Spleen (tissue), 11 donors: ENCODE measurements around the gene SYCP2L. TPM values are rescaled to one million over a fixed set of nuclear protein-coding genes. Genes with fewer than 3 reads are reported as not detected.

Experiments used
- DNase-seq: peaks from one replicate; pipeline ENCODE4 v3.0.0-alpha.2; 2020
- H3K27ac ChIP-seq, 8 donors: fragments of 200-600 bp; sonication (generic) in 7 of 8; 1 replicate in 4 of 8; 2 replicates in 4 of 8; pipeline versions ENCODE4 v1.5.0 to v1.8.0; 2016 to 2021; ENCODE audit warnings: inconsistent platforms in 4 of 8, mild to moderate bottlenecking in 4 of 8, moderate library complexity in 1 of 8
- H3K27me3 ChIP-seq, 7 donors: fragments of 200-600 bp; sonication (generic) in 6 of 7; replicated peaks in 1 of 7; 1 replicate in 4 of 7; 2 replicates in 3 of 7; pipeline versions ENCODE4 v1.5.0 to v1.8.0; 2016 to 2021; ENCODE audit warnings: inconsistent platforms in 3 of 7, mild to moderate bottlenecking in 1 of 7
- H3K36me3 ChIP-seq, 6 donors: fragments of 200-600 bp; sonication (generic) in 5 of 6; 1 replicate in 4 of 6; 2 replicates in 2 of 6; pipeline versions ENCODE4 v1.5.0 to v1.8.0; 2016 to 2021; ENCODE audit warnings: inconsistent platforms in 2 of 6
- H3K4me1 ChIP-seq, 6 donors: fragments of 200-600 bp; sonication (generic) in 5 of 6; 1 replicate in 3 of 6; 2 replicates in 3 of 6; pipeline versions ENCODE4 v1.5.0 to v1.8.0; 2016 to 2021; ENCODE audit warnings: inconsistent platforms in 3 of 6
- H3K4me3 ChIP-seq, 8 donors: fragments of 200-600 bp; sonication (generic) in 7 of 8; 1 replicate in 4 of 8; 2 replicates in 4 of 8; pipeline versions ENCODE4 v1.5.0 to v1.8.0; 2016 to 2021; ENCODE audit warnings: inconsistent platforms in 4 of 8, mild to moderate bottlenecking in 4 of 8, moderate library complexity in 2 of 8
- H3K9me3 ChIP-seq, 8 donors: fragments of 200-600 bp; sonication (generic) in 7 of 8; 1 replicate in 4 of 8; 2 replicates in 4 of 8; pipeline versions ENCODE4 v1.5.0 to v1.8.0; 2016 to 2021; ENCODE audit warnings: inconsistent platforms in 4 of 8
- POLR2A ChIP-seq, 3 donors: fragments of 450-650 bp; IDR thresholded peaks; one replicate each; pipeline ENCODE4 v1.5.1; 2017; ENCODE audit warnings: antibody characterized with exemption in 3 of 3, mild to moderate bottlenecking in 1 of 3
- POLR2AphosphoS5 ChIP-seq, 3 donors: sonication (generic); formaldehyde crosslinking; IDR thresholded peaks; one replicate each; pipeline ENCODE4 v1.5.1; 2017; ENCODE audit warnings: antibody characterized with exemption in 3 of 3
- WGBS, 5 donors: extraction: QIAGEN DNeasy Blood & Tissue Kit in 3 of 5; methylation state at CpG; one replicate each; pipeline versions ENCODE4 v1.1.5 to v1.1.7; 2013 to 2018; 5-methylcytosine and 5-hydroxymethylcytosine counted together
- intact Hi-C: fragments of 100-400 bp; cut with DNase I; formaldehyde crosslinking; loops from one replicate; pipeline ENCODE4 v1.15.0; 2023; ENCODE audit warnings: low total_unique reads
- polyA plus RNA-seq, 3 donors: library from polyadenylated mRNA; stranded (reverse); fragments of 200-250 nt; gene quantifications; one replicate each; pipeline ENCODE4 v1.2.1, GENCODE V29; 2013
- total RNA-seq, 7 donors: library from RNA; depleted of rRNA in 3 of 7; stranded (reverse); fragments of >200 nt in 3 of 7; fragmentation: NEBNext Ultra II Directional in 4 of 7; extraction: Animal tissue kit (Norgen Biotek cat#: 25700) in 4 of 7; gene quantifications; one replicate each; pipeline versions ENCODE4 v1.1.0 to v1.2.1, GENCODE V29; 2016 to 2021
- TF ChIP-seq, protein P1 (sequence below), 11 experiments: fragments of 200-600 bp in 7 of 11; fragments of 450-650 bp in 4 of 11; sonication (generic) in 4 of 11; IDR thresholded peaks in 8 of 11; conservative IDR thresholded peaks in 3 of 11; 1 replicate in 7 of 11; 2 replicates in 4 of 11; pipeline versions ENCODE4 v1.4.0 to v1.8.0; 2016 to 2021; ENCODE audit warnings: antibody characterized with exemption in 11 of 11, inconsistent platforms in 4 of 11, mild to moderate bottlenecking in 1 of 11
- donor health status: healthy with polysubstance abuse.
- donor health status: DM: no; HTN: no; CAD: no; lungs with moderate emphysema.
- donor health status: DM: no; HTN: no; CAD: no.
- donor health status: Bipolar disorder and iron deficiency.
- donor health status: healthy.
- donor health status: DM: no; HTN: no; CAD: no.
- donor health status: DM: yes; HTN: yes; CAD: no.

The SYCP2L gene
- total and polyA plus RNA-seq, 10 donors, result 0.06 to 0.83 (median 0.22) TPM; not detected in 2

GRCh38 chr6:10961837-10962236, 75.0 kb downstream of the SYCP2L start:
- H3K4me3 ChIP-seq, result no peak overlapping the region
- H3K9me3 ChIP-seq, result peaks cover 0 to 19% (median 13%) of the 10 kb centered on the region in 8 donors
- H3K27ac ChIP-seq, result no peak overlapping the region
- intact Hi-C loops, result no loop called here
- H3K4me1 ChIP-seq, result no peaks in the 10 kb centered on the region
- TF ChIP-seq, protein P1, sequence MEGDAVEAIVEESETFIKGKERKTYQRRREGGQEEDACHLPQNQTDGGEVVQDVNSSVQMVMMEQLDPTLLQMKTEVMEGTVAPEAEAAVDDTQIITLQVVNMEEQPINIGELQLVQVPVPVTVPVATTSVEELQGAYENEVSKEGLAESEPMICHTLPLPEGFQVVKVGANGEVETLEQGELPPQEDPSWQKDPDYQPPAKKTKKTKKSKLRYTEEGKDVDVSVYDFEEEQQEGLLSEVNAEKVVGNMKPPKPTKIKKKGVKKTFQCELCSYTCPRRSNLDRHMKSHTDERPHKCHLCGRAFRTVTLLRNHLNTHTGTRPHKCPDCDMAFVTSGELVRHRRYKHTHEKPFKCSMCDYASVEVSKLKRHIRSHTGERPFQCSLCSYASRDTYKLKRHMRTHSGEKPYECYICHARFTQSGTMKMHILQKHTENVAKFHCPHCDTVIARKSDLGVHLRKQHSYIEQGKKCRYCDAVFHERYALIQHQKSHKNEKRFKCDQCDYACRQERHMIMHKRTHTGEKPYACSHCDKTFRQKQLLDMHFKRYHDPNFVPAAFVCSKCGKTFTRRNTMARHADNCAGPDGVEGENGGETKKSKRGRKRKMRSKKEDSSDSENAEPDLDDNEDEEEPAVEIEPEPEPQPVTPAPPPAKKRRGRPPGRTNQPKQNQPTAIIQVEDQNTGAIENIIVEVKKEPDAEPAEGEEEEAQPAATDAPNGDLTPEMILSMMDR (IDR thresholded peaks at IDR 0.05 in 8 of 11, conservative IDR thresholded peaks at IDR 0.05 in 3 of 11), result no peak
- no peak for TF ChIP-seq POLR2AphosphoS5 (IDR thresholded peaks at IDR 0.05)
- no peak for TF ChIP-seq POLR2A (IDR thresholded peaks at IDR 0.05)
- H3K27me3 ChIP-seq, result no peaks in the 10 kb centered on the region
- no peak for DNase-seq
- WGBS, 5 donors, result 88 to 98% (median 93%) methylated on average over 3 of the region's 3 CpGs
- no peaks in the 10 kb centered on the region for H3K36me3 ChIP-seq

- no peak for TF ChIP-seq POLR2A (IDR thresholded peaks at IDR 0.05)
- TF ChIP-seq POLR2AphosphoS5 (IDR thresholded peaks at IDR 0.05), result no peak
- TF ChIP-seq, protein P1 (IDR thresholded peaks at IDR 0.05 in 8 of 11, conservative IDR thresholded peaks at IDR 0.05 in 3 of 11), result no peak
- no peak overlapping the region for H3K27ac ChIP-seq
- no peak for DNase-seq
- H3K4me1 ChIP-seq, result no peaks in the 10 kb centered on the region
- WGBS, 5 donors, result 46 to 64% (median 57%) methylated on average over 1 of the region's 1 CpG
- H3K27me3 ChIP-seq, result no peaks in the 10 kb centered on the region
- no peaks in the 10 kb centered on the region for H3K36me3 ChIP-seq
- intact Hi-C loops, result no loop called here
- H3K9me3 ChIP-seq, result peaks cover 0 to 27% (median 18%) of the 10 kb centered on the region in 8 donors
- H3K4me3 ChIP-seq, result no peak overlapping the region
These were observed 75.8 kb downstream of the SYCP2L start for GRCh38 chr6:10962673-10963072.

- H3K4me3 ChIP-seq, result no peak overlapping the region
- intact Hi-C loops, result no loop called here
- DNase-seq, result no peak
- 70 to 91% (median 88%) methylated on average over 2 of the region's 2 CpGs for WGBS, 5 donors
- no peak for TF ChIP-seq POLR2A (IDR thresholded peaks at IDR 0.05)
- TF ChIP-seq, protein P1 (IDR thresholded peaks at IDR 0.05 in 8 of 11, conservative IDR thresholded peaks at IDR 0.05 in 3 of 11), result no peak
- TF ChIP-seq POLR2AphosphoS5 (IDR thresholded peaks at IDR 0.05), result no peak
- peaks cover 0 to 29% (median 20%) of the 10 kb centered on the region in 8 donors for H3K9me3 ChIP-seq
- no peaks in the 10 kb centered on the region for H3K4me1 ChIP-seq
- no peaks in the 10 kb centered on the region for H3K36me3 ChIP-seq
- H3K27me3 ChIP-seq, result no peaks in the 10 kb centered on the region
- H3K27ac ChIP-seq, result no peak overlapping the region
These were observed 76.3 kb downstream of the SYCP2L start for GRCh38 chr6:10963113-10963512.

DNA sequence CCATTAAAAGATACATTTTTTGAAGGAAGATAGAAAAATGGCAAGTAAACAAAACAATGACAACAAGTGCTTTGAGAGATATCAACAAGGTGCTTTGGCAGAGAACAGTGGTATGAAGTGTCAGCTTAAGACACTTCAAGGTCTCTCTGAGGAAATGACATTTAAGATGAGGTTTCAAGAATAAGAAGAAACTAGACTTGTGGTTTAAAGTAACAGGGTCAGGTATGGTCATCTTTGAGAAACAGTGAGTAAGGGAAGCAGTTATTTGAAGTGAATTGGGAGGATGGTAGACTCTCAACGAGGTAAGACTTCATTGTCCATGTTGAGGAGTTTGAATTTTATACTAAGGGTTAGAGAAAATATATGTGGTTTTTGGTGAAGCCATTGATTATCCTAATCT, 77.8 kb downstream of the SYCP2L start:
- no peaks in the 10 kb centered on the region for H3K36me3 ChIP-seq
- no peak overlapping the region for H3K4me3 ChIP-seq
- no peaks in the 10 kb centered on the region for H3K27me3 ChIP-seq
- 54 to 84% (median 73%) methylated on average over 1 of the region's 1 CpG for WGBS, 5 donors
- no peak for DNase-seq
- TF ChIP-seq, protein P1 (IDR thresholded peaks at IDR 0.05 in 8 of 11, conservative IDR thresholded peaks at IDR 0.05 in 3 of 11), result no peak
- no peak for TF ChIP-seq POLR2AphosphoS5 (IDR thresholded peaks at IDR 0.05)
- H3K27ac ChIP-seq, result no peak overlapping the region
- no peaks in the 10 kb centered on the region for H3K4me1 ChIP-seq
- peaks cover 0 to 29% (median 20%) of the 10 kb centered on the region in 8 donors for H3K9me3 ChIP-seq
- intact Hi-C loops, result no loop called here
